ENCODE data around the gene PHYKPL.

PHYKPL gene

GRCh38 chr5:178232124-178232919 is at the start of gene PHYKPL:
TSS of gene PHYKPL (minus strand) at chr5:178232802. CDS start at chr5:178232550, 252 bp downstream.
- DNase-seq = peak; percentile 51 to 68

DNA sequence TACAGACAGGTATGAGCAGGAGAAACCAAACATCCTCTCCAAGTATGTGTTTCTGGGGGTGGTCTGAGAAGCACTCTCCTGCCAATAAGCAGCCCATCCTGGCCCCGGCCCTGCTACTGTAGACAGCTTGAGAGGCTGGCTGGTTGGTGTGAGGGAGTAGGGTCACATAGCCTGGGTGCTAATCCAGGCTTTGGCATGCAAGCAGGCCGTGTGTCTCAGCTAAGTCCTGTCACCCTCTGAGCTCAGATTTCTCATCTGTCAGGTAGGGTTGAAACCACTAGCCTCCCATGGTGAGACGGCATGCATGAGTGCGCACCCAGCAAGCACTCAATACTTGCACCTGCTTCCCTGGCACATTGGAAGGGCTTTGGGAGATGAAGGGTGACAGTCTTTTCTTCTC is 49.8 kb upstream of the PHYKPL start:
- no peak for DNase-seq

GRCh38 chr5:178281331-178281730 is 48.7 kb upstream of the PHYKPL start:
- no peak for DNase-seq

GRCh38 chr5:178280631-178281030 is 48.0 kb upstream of the PHYKPL start:
- no peak for DNase-seq

DNA sequence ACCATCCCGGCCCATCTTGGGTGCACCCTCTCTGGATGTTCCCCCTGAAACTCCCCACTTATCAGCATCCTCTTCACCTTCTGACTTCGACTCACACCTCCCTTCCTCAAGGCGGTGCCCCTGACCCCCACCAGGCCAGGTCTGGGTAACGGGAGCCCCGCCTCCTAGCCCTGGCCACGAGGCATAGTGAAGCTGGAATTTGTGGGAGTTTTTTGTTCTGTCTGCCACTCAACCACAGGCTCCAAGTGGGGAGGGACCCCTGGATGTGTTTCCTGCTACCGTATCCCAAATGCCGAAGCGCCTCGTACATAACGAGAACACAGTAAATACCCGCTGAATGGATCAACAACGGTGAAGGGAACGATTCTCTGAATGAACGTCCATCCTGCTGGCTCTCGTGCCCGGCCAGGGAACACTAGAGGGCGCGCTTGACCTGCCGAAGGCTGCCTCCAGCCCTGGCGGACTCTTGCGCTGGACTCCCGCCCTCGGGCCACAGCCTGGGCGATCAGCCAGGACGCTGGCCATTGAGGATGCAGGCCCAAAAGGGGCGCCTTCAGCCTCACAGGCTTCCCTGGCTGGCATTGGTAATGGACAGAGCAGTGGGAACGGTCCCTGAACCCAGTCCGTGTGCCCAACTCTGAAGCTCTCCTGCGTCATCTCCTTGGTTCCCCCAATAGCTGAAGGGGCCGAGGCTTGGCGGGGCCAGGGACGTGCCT is 47.3 kb upstream of the PHYKPL start:
- DNase-seq = peak; percentile 46 to 56

GRCh38 chr5:178279026-178279722 is 46.6 kb upstream of the PHYKPL start:
- DNase-seq = no peak

DNA sequence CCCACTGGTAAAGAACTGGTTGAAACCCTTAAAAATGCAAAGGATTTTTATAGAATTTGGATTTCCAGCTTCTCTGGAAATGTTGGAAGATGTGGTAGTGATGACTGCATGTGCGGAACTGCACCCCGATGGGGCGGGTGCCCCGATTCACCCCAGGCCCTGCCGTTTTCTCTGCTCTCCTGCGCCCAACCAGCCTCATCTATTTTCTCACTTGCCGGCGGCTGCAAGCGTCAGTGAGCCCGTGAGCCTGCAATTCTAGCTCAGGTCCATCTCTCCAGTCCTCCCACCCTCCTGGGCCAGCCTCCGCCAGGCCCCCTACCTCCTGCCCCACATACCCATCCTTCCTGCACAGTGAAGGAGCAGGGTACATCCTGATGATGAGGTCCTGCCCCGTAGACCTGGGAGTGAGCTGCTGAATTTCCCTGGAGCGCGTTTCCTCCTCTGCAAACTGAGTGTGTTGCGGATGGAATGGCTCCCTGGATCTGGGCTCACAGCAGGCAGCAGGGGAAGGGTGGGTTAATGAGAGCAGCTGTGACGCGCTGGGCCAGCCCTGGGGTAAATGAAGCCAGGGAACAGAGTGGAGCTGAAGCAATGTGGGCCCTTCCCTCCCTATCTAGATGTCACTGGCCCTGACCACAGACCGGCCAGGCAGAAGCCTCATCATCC is 45.9 kb upstream of the PHYKPL start:
- no peak for DNase-seq

- no peak for DNase-seq
Measured at GRCh38 chr5:178277866-178278265, 45.3 kb upstream of the PHYKPL start.

- no peak for DNase-seq
Measured at GRCh38 chr5:178277346-178277745, 44.7 kb upstream of the PHYKPL start.

- DNase-seq = no peak
Measured at GRCh38 chr5:178274781-178275537, 42.4 kb upstream of the PHYKPL start.

DNA sequence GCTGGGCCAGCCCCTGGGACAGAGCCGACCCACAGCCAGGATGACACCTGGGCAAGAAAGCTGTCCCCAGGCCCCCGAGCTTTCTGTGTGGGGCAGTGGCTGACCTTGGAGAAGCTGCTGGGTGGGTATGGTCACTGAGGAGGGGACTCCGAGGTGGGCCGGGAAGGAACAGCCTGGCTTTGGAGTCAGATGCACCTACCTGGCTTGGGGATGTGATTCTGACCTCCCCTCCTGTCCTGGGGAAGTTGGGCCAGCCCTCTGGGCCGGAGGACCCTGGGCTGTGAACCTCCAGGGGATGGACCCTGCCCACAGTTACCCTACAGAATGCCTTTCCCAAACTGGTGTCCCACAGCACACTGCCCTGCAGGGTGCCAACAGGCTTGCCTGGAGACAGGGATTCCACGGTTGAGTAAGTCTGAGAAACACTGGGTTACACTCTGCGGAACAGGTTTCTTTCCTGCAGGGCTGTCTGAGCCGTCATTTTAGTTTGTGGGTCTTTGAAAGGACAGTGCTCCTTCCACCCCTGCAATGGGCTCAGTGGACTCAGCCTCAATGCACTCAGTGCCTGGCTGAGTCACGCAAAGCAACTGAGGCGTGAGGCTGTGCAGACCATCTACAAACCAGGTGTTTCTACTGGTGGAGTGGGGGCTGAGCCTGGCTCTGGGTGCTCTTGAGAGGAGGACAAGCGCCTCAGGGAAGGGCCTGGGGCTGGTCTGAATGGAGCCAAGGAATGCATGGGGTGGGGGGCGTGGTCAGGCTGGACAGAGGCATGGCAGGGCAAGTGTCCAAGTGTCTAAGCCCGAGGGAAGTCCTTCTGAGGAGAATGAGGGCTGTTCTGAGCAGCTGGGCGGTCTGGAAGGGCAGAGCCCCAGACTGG is 41.3 kb upstream of the PHYKPL start:
- DNase-seq = no peak

DNA sequence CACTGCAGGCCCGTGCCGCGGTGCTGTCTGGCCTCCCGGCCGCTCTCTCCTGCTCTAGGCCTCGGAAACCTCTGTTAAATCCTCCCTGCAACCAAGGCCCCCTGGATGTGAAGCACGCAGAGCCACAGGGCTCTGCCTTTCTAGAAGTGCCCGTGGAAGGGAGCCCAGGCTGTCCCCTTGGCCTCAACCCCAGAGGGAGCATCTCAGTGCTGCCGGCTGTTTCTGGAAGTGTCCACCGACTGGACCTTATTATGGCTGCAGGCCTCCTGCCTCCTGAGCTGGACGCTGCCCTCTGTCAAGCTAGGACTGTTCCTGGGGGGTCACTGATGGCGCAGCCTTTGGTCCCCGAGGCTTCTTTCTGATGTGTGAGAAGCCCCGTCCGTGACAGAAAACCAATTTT is 40.4 kb upstream of the PHYKPL start:
- DNase-seq = no peak

DNA sequence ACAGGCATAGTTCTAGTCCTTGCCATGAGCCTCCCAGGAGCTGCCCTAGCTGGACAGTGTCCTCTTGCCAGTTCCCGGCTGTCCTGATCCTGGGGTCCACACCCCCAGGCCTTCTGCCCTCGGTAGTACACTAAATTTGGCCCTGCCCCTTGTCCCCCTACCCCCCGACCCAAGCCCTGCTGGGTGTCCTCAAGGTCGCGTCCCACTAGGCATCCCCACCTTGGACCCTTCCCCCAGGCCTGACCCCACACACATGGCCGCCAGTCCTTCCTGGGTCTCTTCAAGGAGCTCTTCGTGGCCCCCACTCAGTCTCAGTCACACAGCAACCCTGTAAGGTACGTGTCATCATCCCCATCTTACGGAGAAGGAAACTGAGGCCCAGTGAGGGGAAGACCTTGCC is 40.0 kb upstream of the PHYKPL start:
- DNase-seq = no peak

GRCh38 chr5:178271726-178272479 is 39.3 kb upstream of the PHYKPL start:
- DNase-seq = no peak

DNA sequence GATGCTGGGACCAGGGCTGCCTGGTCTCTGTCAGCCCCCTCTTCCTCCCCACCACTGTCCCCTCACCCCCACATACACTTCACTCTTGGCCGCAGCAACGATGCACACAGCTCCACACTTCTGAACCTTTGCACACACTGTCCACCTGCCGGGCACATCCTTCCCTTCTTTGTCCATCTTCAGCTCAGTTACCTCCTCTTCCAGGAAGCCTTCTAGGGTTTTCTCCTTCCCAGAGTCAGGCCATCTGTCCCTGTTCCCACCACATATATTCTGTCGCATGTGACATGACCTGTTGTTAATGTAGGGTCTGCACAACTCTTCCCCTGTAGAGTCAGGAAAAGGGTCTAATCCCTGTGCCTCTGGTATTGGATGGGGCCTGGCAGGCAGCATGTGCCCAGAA is 38.6 kb upstream of the PHYKPL start:
- DNase-seq = no peak

DNA sequence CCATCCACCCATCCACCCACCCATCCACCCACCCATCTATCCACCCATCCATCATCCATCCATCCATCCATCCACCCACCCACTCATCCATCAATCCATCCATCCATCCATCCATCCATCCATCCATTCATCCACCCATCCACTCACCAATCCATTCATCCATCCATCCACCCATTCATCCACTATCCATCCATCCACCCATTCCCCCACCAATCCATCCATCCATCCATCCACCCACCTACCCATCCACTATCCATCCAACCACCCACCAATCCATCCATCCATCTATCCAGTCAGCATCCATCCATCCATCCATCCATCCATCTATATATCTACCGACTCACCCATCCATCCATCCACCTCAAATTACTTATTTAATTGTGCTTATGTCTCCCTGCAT is 36.9 kb upstream of the PHYKPL start:
- DNase-seq = no peak

- no peak for DNase-seq
Measured at GRCh38 chr5:178267876-178268275, 35.3 kb upstream of the PHYKPL start.

- DNase-seq = no peak
Measured at GRCh38 chr5:178267245-178267644, 34.6 kb upstream of the PHYKPL start.

DNA sequence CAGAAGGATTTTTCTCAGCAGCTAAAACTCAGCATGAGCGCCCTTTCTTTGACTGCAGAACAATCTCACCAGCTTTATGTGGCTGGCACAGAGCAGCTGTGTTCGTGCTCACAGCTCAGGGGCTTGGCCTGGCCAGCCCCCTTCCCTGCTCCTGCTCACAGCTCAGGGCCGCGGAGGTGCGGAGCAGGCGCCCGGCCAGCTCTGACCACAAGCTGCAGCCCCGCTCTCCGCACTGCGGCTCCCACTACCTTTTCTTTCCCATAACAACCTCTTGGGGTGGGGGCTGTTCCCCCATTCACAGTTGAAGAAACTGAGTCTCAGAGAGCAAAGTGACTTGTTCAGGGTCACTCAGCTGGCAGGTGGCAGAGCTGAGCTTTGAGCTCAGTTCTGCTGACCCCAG is 34.0 kb upstream of the PHYKPL start:
- no peak for DNase-seq

DNA sequence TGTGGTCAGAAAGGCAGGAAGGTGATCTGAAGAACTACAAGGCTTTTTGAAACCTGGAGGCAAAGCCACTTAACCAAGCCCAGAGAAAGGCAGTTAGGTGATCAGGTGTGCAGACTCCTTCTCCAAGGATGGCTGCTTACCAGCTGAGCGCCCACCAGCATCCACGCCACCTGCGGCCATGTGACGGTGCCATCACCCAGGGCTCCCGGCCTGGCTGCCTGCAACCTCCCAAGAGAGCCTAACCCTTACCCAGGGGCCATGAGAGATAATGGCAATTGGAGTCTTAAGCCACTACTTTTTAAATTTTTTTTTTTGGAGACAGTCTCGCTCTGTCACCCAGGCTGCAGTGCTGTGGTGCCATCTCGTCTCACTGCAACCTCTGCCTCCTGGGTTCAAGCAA is 33.1 kb upstream of the PHYKPL start:
- no peak for DNase-seq

DNA sequence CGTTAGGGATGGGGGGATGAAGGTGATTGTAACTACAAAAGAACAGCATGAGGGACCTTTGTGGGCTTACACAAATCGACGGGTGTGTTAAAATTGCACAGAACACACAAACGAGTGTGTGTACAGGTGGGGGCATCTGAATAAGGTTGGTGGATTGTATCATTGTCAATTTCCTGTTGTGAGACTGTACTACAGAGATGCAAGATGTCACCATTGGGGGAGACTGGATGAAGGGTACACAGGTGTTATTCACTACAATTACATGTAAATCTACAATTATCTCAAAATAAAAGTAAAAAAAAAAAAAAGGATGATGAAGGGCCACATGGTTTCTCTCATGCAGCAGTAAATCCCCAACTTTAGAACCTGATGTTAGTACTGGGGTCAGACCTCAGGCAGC is 31.4 kb upstream of the PHYKPL start:
- DNase-seq = no peak

Data from CD4-positive, alpha-beta T cell treated with Interleukin-4 for 1 hour (primary cell).